ENCODE measurements around the gene PDE4D.

PDE4D gene

GRCh38 chr5:59648038-59648831, 245.3 kb downstream of the PDE4D start:
- H3K4me3 ChIP-seq (ENCODE audit: low read depth in 1 of 2, low read length in 2 of 2), result no peak overlapping the region
- no peaks in the 10 kb centered on the region for H3K36me3 ChIP-seq (ENCODE audit: control insufficient read depth in 1 of 2, insufficient read depth in 2 of 2, low read length in 2 of 2)
- no peak overlapping the region for H3K27ac ChIP-seq (ENCODE audit: low read length)
- no peaks in the 10 kb centered on the region for H3K27me3 ChIP-seq (ENCODE audit: low read depth, low read length)
- no peaks in the 10 kb centered on the region for H3K9me3 ChIP-seq (ENCODE audit: control insufficient read depth in 1 of 2, low read length in 2 of 2)
- no peaks in the 10 kb centered on the region for H3K4me1 ChIP-seq (ENCODE audit: control insufficient read depth in 1 of 2, insufficient read depth in 2 of 2, low read length in 2 of 2)

- no peaks in the 10 kb centered on the region for H3K4me1 ChIP-seq (ENCODE audit: control insufficient read depth in 1 of 2, insufficient read depth in 2 of 2, low read length in 2 of 2)
Observed at GRCh38 chr5:59645380-59645779, 248.1 kb downstream of the PDE4D start.

GRCh38 chr5:59640411-59640810, 253.1 kb downstream of the PDE4D start:
- H3K4me3 ChIP-seq (ENCODE audit: low read depth in 1 of 2, low read length in 2 of 2), result no peak overlapping the region
- no peaks in the 10 kb centered on the region for H3K9me3 ChIP-seq (ENCODE audit: control insufficient read depth in 1 of 2, low read length in 2 of 2)
- no peaks in the 10 kb centered on the region for H3K36me3 ChIP-seq (ENCODE audit: control insufficient read depth in 1 of 2, insufficient read depth in 2 of 2, low read length in 2 of 2)
- H3K4me1 ChIP-seq (ENCODE audit: control insufficient read depth in 1 of 2, insufficient read depth in 2 of 2, low read length in 2 of 2), result no peaks in the 10 kb centered on the region
- no peak overlapping the region for H3K27ac ChIP-seq (ENCODE audit: low read length)
- no peaks in the 10 kb centered on the region for H3K27me3 ChIP-seq (ENCODE audit: low read depth, low read length)

More at GRCh38 chr5:59645380-59645779, 248.1 kb downstream of the PDE4D start:
- no peaks in the 10 kb centered on the region for H3K36me3 ChIP-seq (ENCODE audit: control insufficient read depth in 1 of 2, insufficient read depth in 2 of 2, low read length in 2 of 2)
- no peaks in the 10 kb centered on the region for H3K27me3 ChIP-seq (ENCODE audit: low read depth, low read length)
- H3K27ac ChIP-seq (ENCODE audit: low read length), result no peak overlapping the region
- H3K4me3 ChIP-seq (ENCODE audit: low read depth in 1 of 2, low read length in 2 of 2), result no peak overlapping the region
- H3K9me3 ChIP-seq (ENCODE audit: control insufficient read depth in 1 of 2, low read length in 2 of 2), result no peaks in the 10 kb centered on the region

GRCh38 chr5:59637884-59638580, 255.5 kb downstream of the PDE4D start:
- no peak overlapping the region for H3K4me3 ChIP-seq (ENCODE audit: low read depth in 1 of 2, low read length in 2 of 2)
- H3K27ac ChIP-seq (ENCODE audit: low read length), result no peak overlapping the region
- no peaks in the 10 kb centered on the region for H3K27me3 ChIP-seq (ENCODE audit: low read depth, low read length)
- no peaks in the 10 kb centered on the region for H3K36me3 ChIP-seq (ENCODE audit: control insufficient read depth in 1 of 2, insufficient read depth in 2 of 2, low read length in 2 of 2)
- H3K9me3 ChIP-seq (ENCODE audit: control insufficient read depth in 1 of 2, low read length in 2 of 2), result no peaks in the 10 kb centered on the region
- H3K4me1 ChIP-seq (ENCODE audit: control insufficient read depth in 1 of 2, insufficient read depth in 2 of 2, low read length in 2 of 2), result no peaks in the 10 kb centered on the region

- no peak overlapping the region for H3K27ac ChIP-seq (ENCODE audit: low read length)
- H3K4me1 ChIP-seq (ENCODE audit: control insufficient read depth in 1 of 2, insufficient read depth in 2 of 2, low read length in 2 of 2), result no peaks in the 10 kb centered on the region
- H3K27me3 ChIP-seq (ENCODE audit: low read depth, low read length), result no peaks in the 10 kb centered on the region
- no peaks in the 10 kb centered on the region for H3K9me3 ChIP-seq (ENCODE audit: control insufficient read depth in 1 of 2, low read length in 2 of 2)
- no peaks in the 10 kb centered on the region for H3K36me3 ChIP-seq (ENCODE audit: control insufficient read depth in 1 of 2, insufficient read depth in 2 of 2, low read length in 2 of 2)
- H3K4me3 ChIP-seq (ENCODE audit: low read depth in 1 of 2, low read length in 2 of 2), result no peak overlapping the region
Observed at GRCh38 chr5:59629561-59629960, 264.0 kb downstream of the PDE4D start.

GRCh38 chr5:59628062-59628828, 265.3 kb downstream of the PDE4D start:
- Histone ChIP-seq H3K36me3 (ENCODE audit: control insufficient read depth in 1 of 2, insufficient read depth in 2 of 2, low read length in 2 of 2) (no peaks in the 10 kb centered on the region), H3K27me3 (ENCODE audit: low read depth, low read length) (no peaks in the 10 kb centered on the region), H3K4me1 (ENCODE audit: control insufficient read depth in 1 of 2, insufficient read depth in 2 of 2, low read length in 2 of 2) (no peaks in the 10 kb centered on the region), H3K9me3 (ENCODE audit: control insufficient read depth in 1 of 2, low read length in 2 of 2) (no peaks in the 10 kb centered on the region), H3K4me3 (ENCODE audit: low read depth in 1 of 2, low read length in 2 of 2) (no peak overlapping the region), H3K27ac (ENCODE audit: low read length) (no peak overlapping the region)

GRCh38 chr5:59624898-59625297, 268.6 kb downstream of the PDE4D start:
- H3K27me3 ChIP-seq (ENCODE audit: low read depth, low read length), result no peaks in the 10 kb centered on the region
- H3K4me1 ChIP-seq (ENCODE audit: control insufficient read depth in 1 of 2, insufficient read depth in 2 of 2, low read length in 2 of 2), result no peaks in the 10 kb centered on the region
- H3K36me3 ChIP-seq (ENCODE audit: control insufficient read depth in 1 of 2, insufficient read depth in 2 of 2, low read length in 2 of 2), result no peaks in the 10 kb centered on the region
- H3K9me3 ChIP-seq (ENCODE audit: control insufficient read depth in 1 of 2, low read length in 2 of 2), result no peaks in the 10 kb centered on the region
- no peak overlapping the region for H3K27ac ChIP-seq (ENCODE audit: low read length)
- H3K4me3 ChIP-seq (ENCODE audit: low read depth in 1 of 2, low read length in 2 of 2), result no peak overlapping the region

GRCh38 chr5:59622848-59623247, 270.7 kb downstream of the PDE4D start:
- H3K27me3 ChIP-seq (ENCODE audit: low read depth, low read length), result no peaks in the 10 kb centered on the region
- H3K36me3 ChIP-seq (ENCODE audit: control insufficient read depth in 1 of 2, insufficient read depth in 2 of 2, low read length in 2 of 2), result no peaks in the 10 kb centered on the region
- no peak overlapping the region for H3K27ac ChIP-seq (ENCODE audit: low read length)
- no peak overlapping the region for H3K4me3 ChIP-seq (ENCODE audit: low read depth in 1 of 2, low read length in 2 of 2)
- H3K4me1 ChIP-seq (ENCODE audit: control insufficient read depth in 1 of 2, insufficient read depth in 2 of 2, low read length in 2 of 2), result no peaks in the 10 kb centered on the region
- no peaks in the 10 kb centered on the region for H3K9me3 ChIP-seq (ENCODE audit: control insufficient read depth in 1 of 2, low read length in 2 of 2)

GRCh38 chr5:59621477-59621876, 272.0 kb downstream of the PDE4D start:
- Histone ChIP-seq H3K9me3 (ENCODE audit: control insufficient read depth in 1 of 2, low read length in 2 of 2) (no peaks in the 10 kb centered on the region), H3K36me3 (ENCODE audit: control insufficient read depth in 1 of 2, insufficient read depth in 2 of 2, low read length in 2 of 2) (no peaks in the 10 kb centered on the region), H3K27me3 (ENCODE audit: low read depth, low read length) (no peaks in the 10 kb centered on the region), H3K4me3 (ENCODE audit: low read depth in 1 of 2, low read length in 2 of 2) (no peak overlapping the region), H3K4me1 (ENCODE audit: control insufficient read depth in 1 of 2, insufficient read depth in 2 of 2, low read length in 2 of 2) (no peaks in the 10 kb centered on the region), H3K27ac (ENCODE audit: low read length) (no peak overlapping the region)

GRCh38 chr5:59620535-59621212, 272.9 kb downstream of the PDE4D start:
- Histone ChIP-seq H3K9me3 (ENCODE audit: control insufficient read depth in 1 of 2, low read length in 2 of 2) (no peaks in the 10 kb centered on the region), H3K27me3 (ENCODE audit: low read depth, low read length) (no peaks in the 10 kb centered on the region), H3K36me3 (ENCODE audit: control insufficient read depth in 1 of 2, insufficient read depth in 2 of 2, low read length in 2 of 2) (no peaks in the 10 kb centered on the region), H3K4me1 (ENCODE audit: control insufficient read depth in 1 of 2, insufficient read depth in 2 of 2, low read length in 2 of 2) (no peaks in the 10 kb centered on the region), H3K4me3 (ENCODE audit: low read depth in 1 of 2, low read length in 2 of 2) (no peak overlapping the region), H3K27ac (ENCODE audit: low read length) (no peak overlapping the region)

- Histone ChIP-seq H3K9me3 (ENCODE audit: control insufficient read depth in 1 of 2, low read length in 2 of 2) (no peaks in the 10 kb centered on the region), H3K36me3 (ENCODE audit: control insufficient read depth in 1 of 2, insufficient read depth in 2 of 2, low read length in 2 of 2) (no peaks in the 10 kb centered on the region), H3K27me3 (ENCODE audit: low read depth, low read length) (no peaks in the 10 kb centered on the region), H3K4me1 (ENCODE audit: control insufficient read depth in 1 of 2, insufficient read depth in 2 of 2, low read length in 2 of 2) (no peaks in the 10 kb centered on the region), H3K27ac (ENCODE audit: low read length) (no peak overlapping the region), H3K4me3 (ENCODE audit: low read depth in 1 of 2, low read length in 2 of 2) (no peak overlapping the region)
Observed at GRCh38 chr5:59618644-59619043, 274.9 kb downstream of the PDE4D start.
